Peyer's patch (tissue), 4 donors: ENCODE measurements around the gene IQGAP2.

ENCODE experiments used
- POLR2A ChIP-seq, 2 donors: fragments of 450-650 bp; IDR thresholded peaks; one replicate each; pipeline ENCODE4 v1.5.1; 2017; ENCODE audit warnings: antibody characterized with exemption in 2 of 2, mild to moderate bottlenecking in 2 of 2, moderate library complexity in 2 of 2
- TF ChIP-seq, protein P1 (sequence below), 6 experiments: fragments of 450-650 bp in 4 of 6; fragments of 200-600 bp in 2 of 6; sonication (generic) in 1 of 6; IDR thresholded peaks; one replicate each; pipeline ENCODE4 v1.5.1; 2017 to 2019; ENCODE audit warnings: antibody characterized with exemption in 6 of 6, mild to moderate bottlenecking in 3 of 6, moderate library complexity in 1 of 6

DNA sequence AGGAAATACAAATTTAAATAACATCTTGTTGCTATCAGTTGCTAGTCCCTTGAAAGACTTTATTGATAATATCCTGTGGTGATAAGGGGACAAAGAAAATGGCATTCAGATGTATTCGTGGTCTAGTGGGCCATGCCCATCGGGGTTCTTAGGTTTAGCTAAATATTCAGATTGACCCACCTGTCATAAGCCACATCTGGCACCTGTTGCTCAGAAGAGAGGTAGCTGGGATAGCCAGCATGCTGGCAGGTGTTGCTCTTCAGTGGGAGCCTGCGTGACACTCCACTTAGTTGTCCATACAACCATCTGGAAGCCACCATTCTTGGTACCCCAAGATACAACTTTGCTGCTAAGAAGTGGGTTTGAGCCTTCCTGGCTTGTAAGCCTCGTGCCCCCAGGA, 183.4 kb downstream of the IQGAP2 start:
- TF ChIP-seq, protein P1, sequence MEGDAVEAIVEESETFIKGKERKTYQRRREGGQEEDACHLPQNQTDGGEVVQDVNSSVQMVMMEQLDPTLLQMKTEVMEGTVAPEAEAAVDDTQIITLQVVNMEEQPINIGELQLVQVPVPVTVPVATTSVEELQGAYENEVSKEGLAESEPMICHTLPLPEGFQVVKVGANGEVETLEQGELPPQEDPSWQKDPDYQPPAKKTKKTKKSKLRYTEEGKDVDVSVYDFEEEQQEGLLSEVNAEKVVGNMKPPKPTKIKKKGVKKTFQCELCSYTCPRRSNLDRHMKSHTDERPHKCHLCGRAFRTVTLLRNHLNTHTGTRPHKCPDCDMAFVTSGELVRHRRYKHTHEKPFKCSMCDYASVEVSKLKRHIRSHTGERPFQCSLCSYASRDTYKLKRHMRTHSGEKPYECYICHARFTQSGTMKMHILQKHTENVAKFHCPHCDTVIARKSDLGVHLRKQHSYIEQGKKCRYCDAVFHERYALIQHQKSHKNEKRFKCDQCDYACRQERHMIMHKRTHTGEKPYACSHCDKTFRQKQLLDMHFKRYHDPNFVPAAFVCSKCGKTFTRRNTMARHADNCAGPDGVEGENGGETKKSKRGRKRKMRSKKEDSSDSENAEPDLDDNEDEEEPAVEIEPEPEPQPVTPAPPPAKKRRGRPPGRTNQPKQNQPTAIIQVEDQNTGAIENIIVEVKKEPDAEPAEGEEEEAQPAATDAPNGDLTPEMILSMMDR (IDR thresholded peaks at IDR 0.05): no peak
- TF ChIP-seq POLR2A (IDR thresholded peaks at IDR 0.05): no peak
